HepG2 (cell line): ENCODE measurements around the gene ZNF853. TPM values are rescaled to one million over a fixed set of nuclear protein-coding genes. Genes with fewer than 3 reads are reported as not detected.

Experiments used
- AKNA ChIP-seq: sonication (generic); formaldehyde crosslinking; IDR thresholded peaks from 2 replicates; pipeline ENCODE4 v1.4.0; 2020; ENCODE audit warnings: missing genetic modification reagents, borderline replicate concordance
- ATF3 ChIP-seq: sonication (generic); formaldehyde crosslinking; IDR thresholded peaks from 2 replicates; pipeline ENCODE4 v1.4.0; 2020; ENCODE audit warnings: missing genetic modification reagents
- CAMTA2 ChIP-seq: sonication (generic); formaldehyde crosslinking; IDR thresholded peaks from 2 replicates; pipeline ENCODE4 v1.4.0; 2020; ENCODE audit warnings: mild to moderate bottlenecking, missing genetic modification reagents, borderline replicate concordance
- DNMT1 ChIP-seq: sonication (generic); formaldehyde crosslinking; IDR thresholded peaks from 2 replicates; pipeline ENCODE4 v1.5.1; 2020; ENCODE audit warnings: mild to moderate bottlenecking, missing genetic modification reagents
- KLF12 ChIP-seq: sonication (generic); formaldehyde crosslinking; IDR thresholded peaks from 2 replicates; pipeline ENCODE4 v1.4.0; 2020; ENCODE audit warnings: missing genetic modification reagents, borderline replicate concordance
- MAX ChIP-seq: IDR thresholded peaks from 2 replicates; pipeline ENCODE4 v1.6.1; 2012; ENCODE audit warnings: inconsistent platforms
- NFAT5 ChIP-seq: sonication (generic); formaldehyde crosslinking; IDR thresholded peaks from 2 replicates; pipeline ENCODE4 v1.4.0; 2020; ENCODE audit warnings: missing genetic modification reagents
- SRSF9 ChIP-seq: fragments of 200-400 bp; formaldehyde crosslinking; IDR thresholded peaks from 2 replicates; pipeline ENCODE4 v1.6.1; 2018; ENCODE audit warnings: borderline replicate concordance, mild to moderate bottlenecking, low read depth, low read length; ENCODE audit not compliant: insufficient read depth, poor library complexity, severe bottlenecking
- TBP ChIP-seq: sonication (generic); formaldehyde crosslinking; IDR thresholded peaks from 2 replicates; pipeline ENCODE4 v1.5.0; 2020; ENCODE audit warnings: missing genetic modification reagents
- ZNF207 ChIP-seq: fragments of 450-650 bp; IDR thresholded peaks from 2 replicates; pipeline ENCODE4 v1.6.1; 2016; ENCODE audit warnings: antibody characterized with exemption, borderline replicate concordance
- ZNF34 ChIP-seq: sonication (generic); formaldehyde crosslinking; IDR thresholded peaks from 2 replicates; pipeline ENCODE4 v1.4.0; 2020; ENCODE audit warnings: mild to moderate bottlenecking, missing genetic modification reagents, borderline replicate concordance
- ZNF367 ChIP-seq: sonication (generic); formaldehyde crosslinking; IDR thresholded peaks from 2 replicates; pipeline ENCODE4 v1.4.0; 2020; ENCODE audit warnings: missing genetic modification reagents, borderline replicate concordance
- ZNF546 ChIP-seq: sonication (generic); formaldehyde crosslinking; conservative IDR thresholded peaks from 2 replicates; pipeline ENCODE4 v1.8.1; 2023; ENCODE audit warnings: mild to moderate bottlenecking, missing genetic modification reagents
- ZNF670 ChIP-seq: sonication (generic); formaldehyde crosslinking; IDR thresholded peaks from 2 replicates; pipeline ENCODE4 v1.8.0; 2022; ENCODE audit warnings: mild to moderate bottlenecking, missing genetic modification reagents, borderline replicate concordance
- ZNF766 ChIP-seq: sonication (generic); formaldehyde crosslinking; IDR thresholded peaks from 2 replicates; pipeline ENCODE4 v1.5.0; 2020; ENCODE audit warnings: missing genetic modification reagents, borderline replicate concordance
- ZSCAN9 ChIP-seq: IDR thresholded peaks from 2 replicates; pipeline ENCODE4 v1.6.1; 2016; ENCODE audit warnings: borderline replicate concordance
- polyA plus RNA-seq, 8 experiments: library from polyadenylated mRNA; depleted of rRNA in 3 of 8; stranded (reverse) in 7 of 8; unstranded in 1 of 8; fragments of >200 nt; fragmentation: Illumina TruSeq in 4 of 8; extraction: Trizol in 4 of 8; gene quantifications; 2 replicates each; pipeline versions ENCODE4 v1.2.1 to v1.2.3, GENCODE V29; 2011 to 2016; ENCODE audit warnings: low read depth in 4 of 8, missing spikeins in 1 of 8, mixed read lengths in 1 of 8; ENCODE audit not compliant: insufficient read depth in 1 of 8
- total RNA-seq, 5 experiments: library from RNA; depleted of rRNA; stranded (reverse); fragments of >200 nt; fragmentation: Illumina TruSeq; extraction: Trizol; gene quantifications; 2 replicates each; pipeline ENCODE4 v1.2.3, GENCODE V29; 2016; ENCODE audit warnings: low read depth in 1 of 5

The ZNF853 gene
- total and polyA plus RNA-seq, 2 of the 13 experiments (the other 11 are each of a cell fraction or from before 2014, with no cell fraction given): 2.1 to 6.2 TPM

GRCh38 chr7:6589829-6590644, 25.4 kb upstream of the ZNF853 start, which contains the start of gene INTS15 (continued):
- no peak for TF ChIP-seq NFAT5 (CRISPR knock-in tag)
- TF ChIP-seq ZSCAN9 (CRISPR knock-in tag): no peak
- TF ChIP-seq ZNF546 (CRISPR knock-in tag): no peak
- TF ChIP-seq CAMTA2 (CRISPR knock-in tag): no peak
- peak; percentile 71; the same call in 1 of the 2 replicates for TF ChIP-seq MAX
- no peak for TF ChIP-seq ZNF34
- no peak for TF ChIP-seq SRSF9
- TF ChIP-seq DNMT1 (CRISPR knock-in tag): no peak
- TF ChIP-seq ZNF766 (CRISPR knock-in tag): peak; percentile 48; the same call in 1 of the 2 replicates
- TF ChIP-seq TBP (CRISPR knock-in tag): no peak
- no peak; the same call in 1 of the 2 replicates for TF ChIP-seq ZNF367
- TF ChIP-seq ZNF670 (CRISPR knock-in tag): no peak
- peak; percentile 63; the same call in 1 of the 2 replicates for TF ChIP-seq KLF12
- TF ChIP-seq ATF3: no peak
- TF ChIP-seq ZNF207: no peak
- no peak for TF ChIP-seq AKNA (CRISPR knock-in tag)
